ENCODE measurements around the gene CACNA1A.

Gene CACNA1A

GRCh38 chr19:13506471-13506820, at the start of gene CACNA1A:
TSS of gene CACNA1A (minus strand) at chr19:13506479. CDS start at chr19:13506224, 255 bp downstream.
- peak within 1 kb of the TSS in 1 of 2 donors; percentile 62 for H3K4me3 ChIP-seq (ENCODE audit: low read depth in 1 of 2, low read length in 2 of 2)
- H3K36me3 ChIP-seq (ENCODE audit: control insufficient read depth in 1 of 2, insufficient read depth in 2 of 2, low read length in 2 of 2): no peaks in the 10 kb centered on the region
- no peaks in the 10 kb centered on the region for H3K9me3 ChIP-seq (ENCODE audit: control insufficient read depth in 1 of 2, low read length in 2 of 2)
- H3K4me1 ChIP-seq (ENCODE audit: control insufficient read depth in 1 of 2, insufficient read depth in 2 of 2, low read length in 2 of 2): peaks cover 0 to 6% of the 10 kb centered on the region in 2 donors
- no peak within 1 kb of the TSS for H3K27ac ChIP-seq (ENCODE audit: low read length)
- H3K27me3 ChIP-seq (ENCODE audit: low read depth, low read length): peaks cover 14% of the 10 kb centered on the region

DNA sequence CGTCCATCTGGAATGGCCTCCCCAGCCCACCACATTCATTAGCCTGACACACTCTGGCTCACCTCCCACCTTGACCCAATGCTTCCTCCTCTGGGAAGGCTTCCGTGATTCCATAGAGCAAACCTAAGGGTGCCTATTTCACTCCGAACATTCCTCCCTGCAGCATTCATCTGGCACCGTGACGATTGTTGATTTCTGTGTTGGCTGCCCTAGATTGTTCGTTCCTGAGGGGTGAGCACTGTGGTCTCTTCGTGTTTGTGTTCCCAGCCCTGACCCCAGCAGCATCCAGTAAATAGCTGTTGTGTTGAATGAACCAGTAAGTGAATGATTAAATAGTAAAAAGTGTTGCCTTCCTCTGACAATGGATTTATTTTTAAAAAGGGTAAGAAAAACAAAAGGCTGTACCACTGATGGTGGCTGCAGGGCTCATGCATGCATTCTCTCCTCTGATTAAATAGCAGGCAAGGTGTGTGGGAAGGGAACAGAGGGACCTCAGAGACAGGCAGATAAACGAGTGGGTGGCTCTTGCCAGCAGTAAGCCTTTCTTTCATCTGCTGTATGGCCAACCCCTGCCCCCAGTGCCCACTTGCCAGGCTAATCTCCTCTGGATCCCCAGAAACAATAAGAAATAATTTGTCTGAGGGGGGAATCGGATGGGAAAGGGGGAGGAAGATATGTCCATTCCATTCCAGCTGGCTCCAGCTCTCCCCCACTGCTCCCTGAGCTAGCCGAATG, 48.4 kb upstream of the CACNA1A start:
- peaks cover 0 to 4% of the 10 kb centered on the region in 2 donors for H3K9me3 ChIP-seq (ENCODE audit: control insufficient read depth in 1 of 2, low read length in 2 of 2)
- no peaks in the 10 kb centered on the region for H3K4me1 ChIP-seq (ENCODE audit: control insufficient read depth in 1 of 2, insufficient read depth in 2 of 2, low read length in 2 of 2)
- H3K27ac ChIP-seq (ENCODE audit: low read length): no peak overlapping the region
- H3K4me3 ChIP-seq (ENCODE audit: low read depth in 1 of 2, low read length in 2 of 2): no peak overlapping the region
- no peaks in the 10 kb centered on the region for H3K36me3 ChIP-seq (ENCODE audit: control insufficient read depth in 1 of 2, insufficient read depth in 2 of 2, low read length in 2 of 2)
- H3K27me3 ChIP-seq (ENCODE audit: low read depth, low read length): no peaks in the 10 kb centered on the region

DNA sequence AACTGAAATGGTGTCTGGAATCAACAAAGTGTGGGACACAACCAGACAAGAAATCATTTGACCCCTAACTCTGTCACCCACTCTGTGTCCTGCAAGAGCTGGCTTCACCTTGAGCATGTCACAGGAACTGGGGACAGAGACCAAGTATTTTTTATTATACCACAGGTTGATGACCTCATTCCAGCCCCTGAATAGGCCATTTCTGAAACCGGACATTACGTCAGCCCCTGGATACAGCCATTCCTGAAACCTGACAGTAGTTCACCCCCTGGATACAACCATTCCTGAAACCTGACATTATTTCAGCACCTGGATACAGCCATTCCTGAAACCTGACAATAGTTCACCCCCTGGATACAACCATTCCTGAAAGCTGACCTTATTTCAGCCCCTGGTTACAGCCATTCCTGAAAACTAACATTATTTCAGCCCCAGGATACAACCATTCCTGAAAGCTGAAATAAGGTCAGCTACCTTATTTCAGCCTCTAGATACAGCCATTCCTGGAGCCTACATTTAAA, 47.7 kb upstream of the CACNA1A start:
- Histone ChIP-seq H3K27ac (ENCODE audit: low read length) (no peak overlapping the region), H3K27me3 (ENCODE audit: low read depth, low read length) (no peaks in the 10 kb centered on the region), H3K4me3 (ENCODE audit: low read depth in 1 of 2, low read length in 2 of 2) (no peak overlapping the region), H3K36me3 (ENCODE audit: control insufficient read depth in 1 of 2, insufficient read depth in 2 of 2, low read length in 2 of 2) (no peaks in the 10 kb centered on the region), H3K9me3 (ENCODE audit: control insufficient read depth in 1 of 2, low read length in 2 of 2) (no peaks in the 10 kb centered on the region), H3K4me1 (ENCODE audit: control insufficient read depth in 1 of 2, insufficient read depth in 2 of 2, low read length in 2 of 2) (no peaks in the 10 kb centered on the region)

DNA sequence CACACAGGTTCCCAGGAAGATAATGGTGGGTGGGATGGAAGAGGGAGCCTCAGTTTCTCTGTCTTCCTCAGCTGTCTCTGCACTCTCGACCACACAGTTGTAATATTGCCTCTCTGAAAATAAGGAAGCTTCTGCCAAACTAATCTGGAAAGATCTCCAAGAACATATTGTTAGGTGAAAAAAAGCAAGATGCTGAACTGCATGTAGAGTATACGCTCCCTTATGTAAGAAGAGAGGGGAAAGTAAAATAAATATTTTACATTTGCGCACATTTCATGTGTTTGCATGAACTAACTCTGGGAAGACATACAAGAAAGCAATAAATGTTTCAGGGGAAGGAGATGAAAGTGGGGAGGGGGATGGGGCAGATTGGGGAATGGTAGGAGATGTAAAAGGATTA, 41.9 kb upstream of the CACNA1A start:
- H3K27ac ChIP-seq (ENCODE audit: low read length): no peak overlapping the region

DNA sequence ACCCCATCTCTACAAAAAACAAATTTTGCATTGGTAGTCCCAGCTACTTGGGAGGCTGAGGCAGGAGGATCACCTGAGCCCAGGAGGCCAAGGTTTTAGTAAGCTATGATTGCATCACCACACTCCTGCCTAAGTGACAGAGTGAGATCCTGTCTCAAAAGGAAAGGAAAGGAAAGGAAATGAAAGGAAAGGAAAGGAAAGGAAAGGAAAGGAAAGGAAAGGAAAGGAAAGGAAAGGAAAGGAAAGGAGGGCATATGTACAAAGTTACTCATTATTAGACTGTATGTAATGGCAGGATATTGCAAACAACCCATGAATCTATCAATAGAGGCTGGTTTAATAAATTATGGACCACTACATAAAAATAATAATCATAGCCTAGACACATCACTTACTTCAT, 40.8 kb upstream of the CACNA1A start:
- peaks cover 0 to 16% of the 10 kb centered on the region in 2 donors for H3K9me3 ChIP-seq (ENCODE audit: control insufficient read depth in 1 of 2, low read length in 2 of 2)

More for the DNA sequence above, 41.9 kb upstream of the CACNA1A start:
- no peaks in the 10 kb centered on the region for H3K36me3 ChIP-seq (ENCODE audit: control insufficient read depth in 1 of 2, insufficient read depth in 2 of 2, low read length in 2 of 2)
- no peaks in the 10 kb centered on the region for H3K4me1 ChIP-seq (ENCODE audit: control insufficient read depth in 1 of 2, insufficient read depth in 2 of 2, low read length in 2 of 2)
- H3K4me3 ChIP-seq (ENCODE audit: low read depth in 1 of 2, low read length in 2 of 2): no peak overlapping the region
- H3K9me3 ChIP-seq (ENCODE audit: control insufficient read depth in 1 of 2, low read length in 2 of 2): peaks cover 0 to 15% of the 10 kb centered on the region in 2 donors
- H3K27me3 ChIP-seq (ENCODE audit: low read depth, low read length): no peaks in the 10 kb centered on the region

DNA sequence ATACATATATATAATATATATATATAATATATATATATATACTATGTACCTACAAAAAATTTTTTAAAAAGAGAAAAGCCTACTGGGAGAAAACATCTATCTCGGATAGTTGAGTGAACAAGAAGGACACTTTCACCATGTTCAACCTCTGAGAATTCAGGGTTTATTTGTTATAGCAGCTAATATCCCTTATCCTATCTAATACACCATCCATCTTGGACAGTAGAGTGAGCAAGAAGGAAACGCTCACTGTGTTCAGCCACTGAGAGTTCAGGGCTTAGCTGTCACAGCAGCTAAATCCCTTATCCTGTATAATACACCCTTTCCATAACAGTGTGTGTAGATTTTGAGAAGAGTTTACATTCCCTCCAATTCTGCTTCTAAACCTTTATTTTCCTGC, 38.1 kb upstream of the CACNA1A start:
- Histone ChIP-seq H3K36me3 (ENCODE audit: control insufficient read depth in 1 of 2, insufficient read depth in 2 of 2, low read length in 2 of 2) (no peaks in the 10 kb centered on the region), H3K4me3 (ENCODE audit: low read depth in 1 of 2, low read length in 2 of 2) (no peak overlapping the region), H3K9me3 (ENCODE audit: control insufficient read depth in 1 of 2, low read length in 2 of 2) (peaks cover 0 to 22% of the 10 kb centered on the region in 2 donors), H3K27me3 (ENCODE audit: low read depth, low read length) (no peaks in the 10 kb centered on the region), H3K27ac (ENCODE audit: low read length) (no peak overlapping the region), H3K4me1 (ENCODE audit: control insufficient read depth in 1 of 2, insufficient read depth in 2 of 2, low read length in 2 of 2) (no peaks in the 10 kb centered on the region)

More for the DNA sequence above, 40.8 kb upstream of the CACNA1A start:
- Histone ChIP-seq H3K27me3 (ENCODE audit: low read depth, low read length) (no peaks in the 10 kb centered on the region), H3K4me3 (ENCODE audit: low read depth in 1 of 2, low read length in 2 of 2) (no peak overlapping the region), H3K27ac (ENCODE audit: low read length) (no peak overlapping the region), H3K4me1 (ENCODE audit: control insufficient read depth in 1 of 2, insufficient read depth in 2 of 2, low read length in 2 of 2) (no peaks in the 10 kb centered on the region), H3K36me3 (ENCODE audit: control insufficient read depth in 1 of 2, insufficient read depth in 2 of 2, low read length in 2 of 2) (no peaks in the 10 kb centered on the region)

GRCh38 chr19:13541554-13541953, 35.3 kb upstream of the CACNA1A start:
- Histone ChIP-seq H3K27me3 (ENCODE audit: low read depth, low read length) (no peaks in the 10 kb centered on the region), H3K4me1 (ENCODE audit: control insufficient read depth in 1 of 2, insufficient read depth in 2 of 2, low read length in 2 of 2) (no peaks in the 10 kb centered on the region), H3K9me3 (ENCODE audit: control insufficient read depth in 1 of 2, low read length in 2 of 2) (peaks cover 0 to 25% of the 10 kb centered on the region in 2 donors), H3K4me3 (ENCODE audit: low read depth in 1 of 2, low read length in 2 of 2) (no peak overlapping the region), H3K36me3 (ENCODE audit: control insufficient read depth in 1 of 2, insufficient read depth in 2 of 2, low read length in 2 of 2) (no peaks in the 10 kb centered on the region), H3K27ac (ENCODE audit: low read length) (no peak overlapping the region)

DNA sequence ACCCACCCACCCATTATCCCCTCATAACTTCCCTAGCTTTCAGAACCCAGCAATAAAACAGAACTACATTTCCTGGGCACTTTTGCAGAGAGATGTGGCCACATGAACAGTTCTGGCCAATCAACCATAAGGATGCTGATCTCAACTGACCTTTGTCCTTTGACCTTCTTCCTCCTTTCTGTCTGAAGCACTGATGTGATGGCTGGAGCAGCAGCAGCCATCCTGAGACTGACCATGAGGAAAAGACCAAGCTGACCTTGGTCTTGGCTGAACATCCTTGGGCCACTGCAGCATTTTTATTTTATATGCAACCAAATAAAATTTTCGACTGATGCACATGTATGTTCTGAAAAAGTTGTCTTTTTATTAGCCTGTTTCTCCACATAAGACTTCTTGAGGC, 33.1 kb upstream of the CACNA1A start:
- Histone ChIP-seq H3K27ac (ENCODE audit: low read length) (no peak overlapping the region), H3K36me3 (ENCODE audit: control insufficient read depth in 1 of 2, insufficient read depth in 2 of 2, low read length in 2 of 2) (no peaks in the 10 kb centered on the region), H3K4me3 (ENCODE audit: low read depth in 1 of 2, low read length in 2 of 2) (no peak overlapping the region), H3K4me1 (ENCODE audit: control insufficient read depth in 1 of 2, insufficient read depth in 2 of 2, low read length in 2 of 2) (no peaks in the 10 kb centered on the region), H3K9me3 (ENCODE audit: control insufficient read depth in 1 of 2, low read length in 2 of 2) (peaks cover 0 to 19% of the 10 kb centered on the region in 2 donors), H3K27me3 (ENCODE audit: low read depth, low read length) (no peaks in the 10 kb centered on the region)

DNA sequence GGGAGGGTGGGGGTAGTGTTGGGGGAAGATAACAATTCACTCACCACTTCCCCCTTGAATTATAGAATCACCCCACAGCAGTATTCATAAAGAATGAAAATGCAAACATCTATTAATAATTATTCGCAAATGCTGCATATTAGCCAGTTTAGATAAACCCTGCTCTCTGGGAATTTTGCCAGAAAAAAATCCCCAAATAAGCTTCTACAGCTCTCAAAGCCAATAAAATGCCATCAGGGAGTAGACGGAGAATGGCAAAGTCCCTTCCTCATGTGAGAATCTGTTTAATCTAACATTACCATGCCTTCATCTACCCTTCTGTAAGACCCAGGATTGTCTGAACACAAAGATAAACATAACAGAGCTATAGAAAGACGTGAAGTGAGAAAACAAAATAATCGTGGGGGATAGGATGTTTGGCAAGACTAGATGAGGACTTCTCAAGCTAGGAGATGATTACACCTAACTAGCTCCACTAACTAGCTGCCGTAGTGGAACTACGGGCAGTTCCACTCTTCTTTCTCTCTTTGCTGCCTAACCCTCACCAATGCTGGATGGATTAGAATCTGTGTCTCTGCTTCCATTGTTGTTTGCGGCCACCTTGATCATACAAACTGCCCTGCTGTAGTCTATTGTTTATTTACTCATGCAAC, 32.4 kb upstream of the CACNA1A start:
- H3K4me3 ChIP-seq (ENCODE audit: low read depth in 1 of 2, low read length in 2 of 2): no peak overlapping the region
- no peak overlapping the region for H3K27ac ChIP-seq (ENCODE audit: low read length)
- H3K9me3 ChIP-seq (ENCODE audit: control insufficient read depth in 1 of 2, low read length in 2 of 2): peaks cover 0 to 16% of the 10 kb centered on the region in 2 donors
- no peaks in the 10 kb centered on the region for H3K27me3 ChIP-seq (ENCODE audit: low read depth, low read length)
- H3K4me1 ChIP-seq (ENCODE audit: control insufficient read depth in 1 of 2, insufficient read depth in 2 of 2, low read length in 2 of 2): no peaks in the 10 kb centered on the region
- no peaks in the 10 kb centered on the region for H3K36me3 ChIP-seq (ENCODE audit: control insufficient read depth in 1 of 2, insufficient read depth in 2 of 2, low read length in 2 of 2)

GRCh38 chr19:13537454-13537853, 31.2 kb upstream of the CACNA1A start:
- peaks cover 0 to 9% of the 10 kb centered on the region in 2 donors for H3K9me3 ChIP-seq (ENCODE audit: control insufficient read depth in 1 of 2, low read length in 2 of 2)
- no peaks in the 10 kb centered on the region for H3K4me1 ChIP-seq (ENCODE audit: control insufficient read depth in 1 of 2, insufficient read depth in 2 of 2, low read length in 2 of 2)
- no peaks in the 10 kb centered on the region for H3K36me3 ChIP-seq (ENCODE audit: control insufficient read depth in 1 of 2, insufficient read depth in 2 of 2, low read length in 2 of 2)
- no peak overlapping the region for H3K4me3 ChIP-seq (ENCODE audit: low read depth in 1 of 2, low read length in 2 of 2)
- H3K27me3 ChIP-seq (ENCODE audit: low read depth, low read length): no peaks in the 10 kb centered on the region
- H3K27ac ChIP-seq (ENCODE audit: low read length): no peak overlapping the region

DNA sequence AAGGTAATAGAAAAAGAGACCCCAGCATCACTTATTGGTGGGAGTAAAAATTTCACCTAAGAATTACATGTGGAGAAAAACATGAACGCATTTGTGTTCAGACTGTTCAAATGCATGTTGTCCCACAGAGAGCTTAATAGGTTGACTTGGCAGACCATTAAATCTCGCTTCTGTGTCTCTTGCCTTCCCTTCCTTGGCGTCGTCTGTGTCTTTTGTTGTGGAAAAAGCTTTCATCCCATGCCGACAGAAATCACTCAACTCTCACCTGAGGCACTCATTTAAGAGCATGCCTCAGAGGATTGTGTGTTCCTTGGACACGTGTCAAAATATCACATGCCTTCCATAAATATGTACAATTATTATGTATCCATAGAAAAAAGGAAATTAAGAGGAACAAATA, 24.4 kb upstream of the CACNA1A start:
- Histone ChIP-seq H3K4me3 (ENCODE audit: low read depth in 1 of 2, low read length in 2 of 2) (no peak overlapping the region), H3K36me3 (ENCODE audit: control insufficient read depth in 1 of 2, insufficient read depth in 2 of 2, low read length in 2 of 2) (no peaks in the 10 kb centered on the region), H3K9me3 (ENCODE audit: control insufficient read depth in 1 of 2, low read length in 2 of 2) (no peaks in the 10 kb centered on the region), H3K27me3 (ENCODE audit: low read depth, low read length) (no peaks in the 10 kb centered on the region), H3K4me1 (ENCODE audit: control insufficient read depth in 1 of 2, insufficient read depth in 2 of 2, low read length in 2 of 2) (no peaks in the 10 kb centered on the region), H3K27ac (ENCODE audit: low read length) (no peak overlapping the region)
